ENCODE measurements around the gene INSYN2A. TPM values are rescaled to one million over a fixed set of nuclear protein-coding genes. Genes with fewer than 3 reads are reported as not detected.

INSYN2A gene
- total RNA-seq, 6 donors from 2014 or later: 0.26 to 2.7 (median 0.69) TPM; not detected in 2

- Histone ChIP-seq H3K27me3 (no peaks in the 10 kb centered on the region), H3K27ac (no peak overlapping the region), H3K4me1 (no peaks in the 10 kb centered on the region), H3K36me3 (peaks cover 0 to 7% (median 0%) of the 10 kb centered on the region in 4 donors), H3K9me3 (no peaks in the 10 kb centered on the region), H3K4me3 (no peak overlapping the region)
- WGBS, 2 donors: 95 to 96% methylated on average over 13 to 40 of the region's 40 CpGs
- TF ChIP-seq POLR2AphosphoS5 (IDR thresholded peaks at IDR 0.05) (no peak), EP300 (IDR thresholded peaks at IDR 0.05) (no peak), CTCF (IDR thresholded peaks at IDR 0.05) (no peak)
- DNase-seq (peak in 1 of 2 donors; percentile 70), ATAC-seq (ENCODE audit: low FRiP score in 2 of 2) (no peak)
Measured at GRCh38 chr10:127175357-127176110, 20.9 kb downstream of the INSYN2A start.

- DNase-seq: no peak
- no peak overlapping the region for H3K27ac ChIP-seq
- H3K27me3 ChIP-seq: no peaks in the 10 kb centered on the region
- no peaks in the 10 kb centered on the region for H3K4me1 ChIP-seq
- H3K36me3 ChIP-seq: peaks cover 0 to 7% (median 0%) of the 10 kb centered on the region in 4 donors
- WGBS, 2 donors: 95 to 97% methylated on average over 8 of the region's 8 CpGs
- TF ChIP-seq EP300 (IDR thresholded peaks at IDR 0.05) (no peak), CTCF (IDR thresholded peaks at IDR 0.05) (no peak), POLR2A (IDR thresholded peaks at IDR 0.05) (no peak), POLR2AphosphoS5 (IDR thresholded peaks at IDR 0.05) (no peak)
- ATAC-seq (ENCODE audit: low FRiP score in 2 of 2): no peak
- no peaks in the 10 kb centered on the region for H3K9me3 ChIP-seq
- no peak overlapping the region for H3K4me3 ChIP-seq
Measured at GRCh38 chr10:127174866-127175265, 21.5 kb downstream of the INSYN2A start.

GRCh38 chr10:127168261-127168660 is 28.1 kb downstream of the INSYN2A start:
- 82% methylated on average over 3 of the region's 3 CpGs for WGBS, 2 donors
- no peak for ATAC-seq (ENCODE audit: low FRiP score in 2 of 2)

GRCh38 chr10:127162841-127163240 is 33.5 kb downstream of the INSYN2A start:
- peaks cover 0 to 4% (median 2%) of the 10 kb centered on the region in 4 donors for H3K4me1 ChIP-seq
- no peaks in the 10 kb centered on the region for H3K36me3 ChIP-seq
- no peak overlapping the region for H3K27ac ChIP-seq
- TF ChIP-seq CTCF (IDR thresholded peaks at IDR 0.05) (no peak), POLR2AphosphoS5 (IDR thresholded peaks at IDR 0.05) (no peak), POLR2A (IDR thresholded peaks at IDR 0.05) (no peak), EP300 (IDR thresholded peaks at IDR 0.05) (no peak)
- DNase-seq (no peak), ATAC-seq (ENCODE audit: low FRiP score in 2 of 2) (no peak)
- no peaks in the 10 kb centered on the region for H3K9me3 ChIP-seq
- no peak overlapping the region for H3K4me3 ChIP-seq
- no peaks in the 10 kb centered on the region for H3K27me3 ChIP-seq
- 95 to 96% methylated on average over 6 of the region's 6 CpGs for WGBS, 2 donors

More at GRCh38 chr10:127168261-127168660, 28.1 kb downstream of the INSYN2A start:
- Histone ChIP-seq H3K27ac (no peak overlapping the region), H3K4me3 (no peak overlapping the region), H3K36me3 (no peaks in the 10 kb centered on the region), H3K27me3 (no peaks in the 10 kb centered on the region), H3K4me1 (peaks cover 0 to 2% (median 0%) of the 10 kb centered on the region in 4 donors), H3K9me3 (no peaks in the 10 kb centered on the region)
- TF ChIP-seq POLR2AphosphoS5 (IDR thresholded peaks at IDR 0.05) (no peak), POLR2A (IDR thresholded peaks at IDR 0.05) (no peak), EP300 (IDR thresholded peaks at IDR 0.05) (no peak), CTCF (IDR thresholded peaks at IDR 0.05) (no peak)
- no peak for DNase-seq

- no peak for ATAC-seq (ENCODE audit: low FRiP score in 2 of 2)
Measured at GRCh38 chr10:127161482-127161881, 34.9 kb downstream of the INSYN2A start.

More at GRCh38 chr10:127161482-127161881, 34.9 kb downstream of the INSYN2A start:
- H3K9me3 ChIP-seq: no peaks in the 10 kb centered on the region
- 94 to 99% methylated on average over 5 of the region's 5 CpGs for WGBS, 2 donors
- no peak overlapping the region for H3K4me3 ChIP-seq
- DNase-seq: no peak
- no peaks in the 10 kb centered on the region for H3K27me3 ChIP-seq
- no peak overlapping the region for H3K27ac ChIP-seq
- no peak for TF ChIP-seq EP300 (IDR thresholded peaks at IDR 0.05)
- no peak for TF ChIP-seq POLR2A (IDR thresholded peaks at IDR 0.05)
- TF ChIP-seq CTCF (IDR thresholded peaks at IDR 0.05): no peak
- TF ChIP-seq POLR2AphosphoS5 (IDR thresholded peaks at IDR 0.05): no peak
- H3K36me3 ChIP-seq: no peaks in the 10 kb centered on the region
- peaks cover 0 to 6% (median 2%) of the 10 kb centered on the region in 4 donors for H3K4me1 ChIP-seq

Data from upper lobe of left lung (tissue), 6 donors.